Astrocyte of the spinal cord (primary cell): Measurements from ENCODE around the gene PMVK.

Source experiments
- DNase-seq: peaks from one replicate; pipeline ENCODE4 v3.0.0; 2011; ENCODE audit warnings: low read depth, low spot score
- H3K4me3 ChIP-seq: 2 replicates; pipeline ENCODE4 v1.5.1; 2011; ENCODE audit warnings: low read depth, mild to moderate bottlenecking, low read length, moderate library complexity
- in situ Hi-C: cut with HindIII; loops from 2 replicates; pipeline ENCODE4 v1.10.0; 2017; ENCODE audit warnings: low sequenced_read_pairs
- TF ChIP-seq, protein P1 (sequence below): IDR thresholded peaks from 2 replicates; pipeline ENCODE4 v1.5.1; 2012; ENCODE audit warnings: low read depth, mild to moderate bottlenecking, low read length, inconsistent platforms

The PMVK gene

DNA sequence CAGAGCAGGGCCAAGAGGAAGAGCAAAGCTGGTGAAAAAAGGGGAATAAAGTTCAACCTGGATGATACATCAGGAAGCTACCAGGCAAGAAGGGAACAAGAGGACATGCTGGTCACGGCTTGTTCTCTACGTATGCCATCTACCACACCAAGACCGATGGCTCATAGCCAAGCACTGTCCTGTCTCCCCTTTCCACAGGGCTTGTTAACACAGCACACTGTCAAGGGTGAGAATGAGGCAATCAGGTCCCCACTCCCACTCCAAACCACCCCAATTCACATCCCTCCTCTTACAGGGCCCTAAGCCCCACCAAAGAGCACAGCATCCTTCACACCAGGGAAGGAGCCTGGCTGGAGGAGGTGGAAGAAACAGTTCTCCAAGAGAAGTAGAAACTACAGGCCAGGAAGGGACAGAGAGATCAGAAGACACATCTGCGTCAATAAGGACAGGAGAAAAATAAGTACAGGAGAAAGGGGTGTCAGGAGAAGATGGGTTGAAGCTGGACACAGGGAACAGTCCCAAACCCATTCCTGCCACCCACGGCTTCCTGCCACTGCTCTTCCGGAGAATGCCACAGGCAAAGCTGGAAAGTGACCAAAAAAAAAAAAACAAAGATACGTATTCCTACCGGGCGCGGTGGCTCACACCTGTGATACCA lies 35.0 kb upstream of the PMVK start:
- H3K4me3 ChIP-seq: peak overlapping the region; percentile 17
- no peak for DNase-seq
- TF ChIP-seq, protein P1, sequence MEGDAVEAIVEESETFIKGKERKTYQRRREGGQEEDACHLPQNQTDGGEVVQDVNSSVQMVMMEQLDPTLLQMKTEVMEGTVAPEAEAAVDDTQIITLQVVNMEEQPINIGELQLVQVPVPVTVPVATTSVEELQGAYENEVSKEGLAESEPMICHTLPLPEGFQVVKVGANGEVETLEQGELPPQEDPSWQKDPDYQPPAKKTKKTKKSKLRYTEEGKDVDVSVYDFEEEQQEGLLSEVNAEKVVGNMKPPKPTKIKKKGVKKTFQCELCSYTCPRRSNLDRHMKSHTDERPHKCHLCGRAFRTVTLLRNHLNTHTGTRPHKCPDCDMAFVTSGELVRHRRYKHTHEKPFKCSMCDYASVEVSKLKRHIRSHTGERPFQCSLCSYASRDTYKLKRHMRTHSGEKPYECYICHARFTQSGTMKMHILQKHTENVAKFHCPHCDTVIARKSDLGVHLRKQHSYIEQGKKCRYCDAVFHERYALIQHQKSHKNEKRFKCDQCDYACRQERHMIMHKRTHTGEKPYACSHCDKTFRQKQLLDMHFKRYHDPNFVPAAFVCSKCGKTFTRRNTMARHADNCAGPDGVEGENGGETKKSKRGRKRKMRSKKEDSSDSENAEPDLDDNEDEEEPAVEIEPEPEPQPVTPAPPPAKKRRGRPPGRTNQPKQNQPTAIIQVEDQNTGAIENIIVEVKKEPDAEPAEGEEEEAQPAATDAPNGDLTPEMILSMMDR: no peak
- in situ Hi-C loops: no loop called here

DNA sequence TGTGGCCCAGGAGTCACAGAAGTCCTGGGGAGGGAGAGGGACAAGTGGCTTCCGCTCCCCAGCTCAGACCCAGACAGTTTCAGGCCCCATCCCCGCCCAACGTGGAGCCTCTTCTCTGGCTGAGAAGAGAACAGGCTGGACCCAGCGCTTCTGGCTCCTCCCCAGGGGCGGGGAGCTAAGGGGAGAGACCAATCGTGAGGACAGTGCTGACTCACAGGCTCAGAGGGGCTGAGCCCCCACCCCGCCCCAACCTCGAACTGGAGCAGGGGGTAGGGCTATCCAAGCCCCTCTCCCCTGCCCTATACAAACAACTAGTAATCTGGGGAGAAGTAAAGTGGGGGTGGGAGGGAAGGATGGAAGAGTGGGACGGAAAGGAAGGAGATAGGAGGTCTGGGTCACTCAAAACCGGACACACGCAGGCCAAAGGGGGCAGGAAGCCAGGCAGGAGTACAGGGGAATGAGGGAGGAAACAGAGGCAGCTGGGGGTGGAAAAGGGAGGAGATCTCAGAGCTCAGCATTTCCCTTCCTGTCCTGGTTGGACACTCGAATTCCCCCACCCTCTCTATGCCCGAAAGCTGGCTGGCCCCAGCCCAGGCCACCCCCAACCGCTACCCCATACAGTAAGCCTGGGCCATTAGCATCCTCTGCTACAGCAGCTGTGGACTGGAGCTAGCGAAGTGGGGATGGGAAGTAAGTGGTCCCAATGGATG lies 34.3 kb upstream of the PMVK start, which contains the start of gene SHC1:
Gene SHC1, minus strand, starts transcription at position 117 of the 710 bp plus-strand sequence. CDS start 221 bp downstream, outside the sequence.
- DNase-seq: peak; percentile 96
- in situ Hi-C loops: no loop called here
- peak within 1 kb of the TSS; percentile 73 for H3K4me3 ChIP-seq
- TF ChIP-seq, protein P1: no peak

DNA sequence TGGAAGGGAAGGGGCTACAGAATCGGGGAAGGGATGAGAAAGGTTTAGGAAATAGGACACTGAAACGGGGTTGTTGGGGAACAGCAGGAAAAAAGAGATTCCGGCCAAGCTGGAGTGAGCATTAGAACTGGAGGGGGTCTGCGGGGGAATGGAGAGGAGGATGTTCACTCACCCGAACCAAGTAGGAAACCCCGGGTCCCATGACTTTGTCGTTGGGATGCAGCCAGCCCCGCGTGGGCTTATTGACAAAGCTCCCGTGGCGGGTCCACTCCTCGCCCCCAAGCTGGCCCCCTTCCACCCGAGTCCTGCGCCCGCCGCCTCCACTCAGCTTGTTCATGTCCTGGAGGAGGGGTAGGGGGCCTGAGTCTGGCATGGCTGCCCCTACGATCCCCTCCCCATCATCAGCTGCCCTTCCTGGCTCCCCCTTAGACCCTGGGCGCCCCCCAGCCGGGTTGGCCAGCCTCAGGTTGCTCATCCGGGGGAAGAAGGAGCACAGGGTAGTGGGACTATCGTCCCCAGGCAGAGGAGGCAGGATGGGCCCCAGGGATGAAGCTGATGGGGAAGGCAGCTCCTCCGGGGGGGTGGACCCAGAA lies 33.4 kb upstream of the PMVK start:
- peak overlapping the region; percentile 73 for H3K4me3 ChIP-seq
- TF ChIP-seq, protein P1: no peak
- no peak for DNase-seq

DNA sequence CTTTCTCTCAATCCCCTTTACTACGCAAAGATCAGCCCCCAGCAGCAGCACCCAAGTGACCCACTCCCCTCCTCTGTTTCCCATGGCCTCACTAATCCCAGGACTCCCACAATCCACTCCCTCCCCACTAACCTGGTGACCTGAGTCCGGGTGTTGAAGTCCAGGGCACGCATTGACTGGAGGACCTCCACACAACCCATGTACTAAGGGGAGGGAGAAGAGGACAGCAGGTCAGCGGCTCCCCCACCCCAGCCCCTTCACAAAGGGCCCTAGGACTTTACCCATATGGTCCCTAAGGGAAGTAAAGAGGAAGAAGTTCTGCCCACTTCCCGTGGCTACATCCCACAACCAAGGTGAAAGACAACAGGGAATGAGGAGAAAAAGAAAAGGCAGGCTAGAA lies 32.7 kb upstream of the PMVK start:
- peak overlapping the region; percentile 73 for H3K4me3 ChIP-seq
- TF ChIP-seq, protein P1: no peak
- no peak for DNase-seq
- in situ Hi-C loops: no loop called here

More for the DNA sequence above, 33.4 kb upstream of the PMVK start:
- in situ Hi-C loops: no loop called here

DNA sequence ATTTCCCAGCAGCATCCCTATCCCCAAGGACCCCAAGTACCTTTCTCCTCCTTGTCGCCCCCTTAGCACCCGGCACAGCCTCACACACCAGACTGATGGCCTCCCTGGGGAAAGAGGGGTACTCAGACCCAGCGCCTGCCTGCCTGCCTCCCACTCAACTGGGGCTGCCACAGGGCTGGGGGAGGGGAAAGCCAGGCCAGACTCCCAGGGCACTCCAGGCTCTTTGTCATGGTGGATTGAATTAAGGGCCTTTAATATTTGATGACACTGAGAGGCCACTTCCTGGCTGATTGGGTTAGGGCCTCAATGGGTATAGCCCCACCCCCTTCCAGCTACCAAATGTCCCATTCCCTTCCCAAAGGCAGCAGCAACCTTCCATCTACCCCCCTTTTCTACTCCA lies 32.2 kb upstream of the PMVK start:
- DNase-seq: no peak
- TF ChIP-seq, protein P1: no peak
- in situ Hi-C loops: no loop called here
- H3K4me3 ChIP-seq: peak overlapping the region; percentile 73

DNA sequence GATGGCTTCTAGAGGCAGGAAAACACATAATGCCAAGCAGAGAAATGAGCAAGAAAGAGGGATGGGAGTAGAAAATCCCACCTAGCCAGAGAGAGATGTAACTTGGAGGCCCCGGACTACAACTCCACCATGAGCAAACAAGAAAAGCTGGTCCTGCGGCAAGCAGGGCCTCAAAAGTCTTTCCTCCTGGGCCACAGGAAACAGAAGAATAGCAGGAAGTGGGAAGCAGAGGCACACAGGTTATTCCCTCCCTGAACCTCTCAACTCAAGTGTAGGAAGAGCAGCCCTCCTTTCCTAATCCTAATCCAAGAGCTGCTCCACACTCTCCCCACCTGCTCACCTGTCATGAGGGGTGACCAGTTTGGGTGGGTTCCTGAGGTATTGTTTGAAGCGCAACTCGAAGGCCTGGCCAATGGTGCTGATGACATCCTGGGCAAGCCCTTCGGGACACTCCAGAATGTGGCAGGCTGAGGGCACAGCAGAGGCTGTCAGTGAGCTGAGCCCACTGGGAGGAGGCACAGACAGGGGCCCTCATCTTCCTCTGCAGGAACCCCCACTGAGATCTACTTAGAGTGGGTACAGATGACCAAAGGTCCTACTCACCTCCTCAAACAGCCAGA lies 30.9 kb upstream of the PMVK start:
- in situ Hi-C loops: no loop called here
- H3K4me3 ChIP-seq: peak overlapping the region; percentile 5
- DNase-seq: no peak
- TF ChIP-seq, protein P1: no peak
